GM23248 (cell line): ENCODE data around the gene FSTL4.

ENCODE experiments used
- EZH2 ChIP-seq: fragments of 200-600 bp; sonication (generic); IDR thresholded peaks from 2 replicates; pipeline ENCODE4 v1.6.1; 2018; ENCODE audit warnings: antibody characterized with exemption, mild to moderate bottlenecking; ENCODE audit not compliant: insufficient read depth, poor library complexity, severe bottlenecking
- EZH2phosphoT487 ChIP-seq: fragments of 200-600 bp; sonication (generic); IDR thresholded peaks from 2 replicates; pipeline ENCODE4 v1.6.1; 2018; ENCODE audit warnings: antibody characterized with exemption, moderate library complexity, mild to moderate bottlenecking, low read depth; ENCODE audit not compliant: insufficient read depth

GRCh38 chr5:133400120-133400519, 212.2 kb downstream of the FSTL4 start:
- TF ChIP-seq EZH2 (no peak), EZH2phosphoT487 (no peak)
